GM19328 (cell line): Measurements from ENCODE around the gene PSMC6.

ENCODE experiments used
- ATAC-seq: cut with Tn5 transposase; IDR thresholded peaks from one replicate; pipeline ENCODE4 v1.9.1; 2021; ENCODE audit warnings: mild to moderate bottlenecking, moderate library complexity; ENCODE audit not compliant: unreplicated experiment

PSMC6 gene

GRCh38 chr14:52706724-52707706 lies at the start of gene PSMC6:
Gene PSMC6, plus strand, starts transcription at chr14:52707200. Its CDS starts 20 bp downstream, at chr14:52707220.
- ATAC-seq = peak; percentile 96

DNA sequence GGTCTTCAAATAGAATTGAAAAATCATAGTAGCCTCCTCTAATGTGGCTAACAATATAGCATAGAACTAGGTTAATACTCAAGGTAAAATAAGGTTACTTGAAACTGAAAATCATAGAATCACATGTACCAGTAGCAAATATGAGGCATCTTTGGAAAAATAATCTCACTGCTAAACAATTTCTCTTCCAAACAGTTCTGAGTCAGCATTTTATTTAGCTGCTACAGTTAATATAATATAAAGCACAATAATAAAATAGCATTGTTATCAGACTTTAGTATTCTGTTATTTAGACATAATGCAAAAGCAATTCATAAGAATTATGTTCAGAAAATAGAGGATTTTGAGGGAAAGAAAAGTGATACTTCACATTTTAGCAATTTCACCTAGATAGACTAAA lies 46.7 kb upstream of the PSMC6 start:
- ATAC-seq = no peak

GRCh38 chr14:52660832-52661231 lies 46.2 kb upstream of the PSMC6 start:
- no peak for ATAC-seq

DNA sequence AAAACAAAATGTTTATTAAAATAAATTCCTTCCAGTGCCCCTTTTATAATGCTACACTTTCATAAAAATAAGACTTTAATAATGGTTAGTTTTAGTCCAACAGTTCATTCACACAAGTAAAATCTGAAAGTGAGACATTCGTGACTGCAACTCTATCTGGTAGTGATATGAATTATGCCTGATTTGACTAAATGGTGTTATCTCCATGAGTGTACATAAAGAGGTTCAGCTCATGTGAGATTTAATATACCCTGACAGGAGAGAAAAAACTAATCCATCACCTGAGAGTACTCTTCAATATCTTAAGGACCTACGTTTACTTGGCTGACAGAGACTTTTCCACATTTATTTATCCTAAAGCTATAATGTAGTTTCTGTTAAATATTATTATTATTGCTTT lies 45.7 kb upstream of the PSMC6 start:
- ATAC-seq = no peak

DNA sequence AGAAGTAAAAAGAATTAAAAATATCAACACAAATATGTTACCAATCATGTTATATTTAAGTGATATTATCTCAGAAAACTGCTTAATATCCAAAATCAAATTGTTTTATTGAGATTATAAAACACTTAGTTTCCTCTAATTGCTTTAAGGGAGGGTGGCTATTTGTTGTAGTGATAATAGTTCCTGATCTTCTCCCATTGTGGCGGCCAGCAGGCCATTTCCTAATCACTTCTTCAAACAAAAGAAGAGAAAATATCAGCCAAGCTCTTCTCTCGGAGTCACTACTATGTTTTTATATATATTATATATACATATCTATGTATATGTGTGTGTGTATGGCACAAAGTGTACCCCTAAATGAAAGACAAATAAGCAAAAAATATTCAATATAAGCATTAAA lies 43.1 kb upstream of the PSMC6 start:
- no peak for ATAC-seq

DNA sequence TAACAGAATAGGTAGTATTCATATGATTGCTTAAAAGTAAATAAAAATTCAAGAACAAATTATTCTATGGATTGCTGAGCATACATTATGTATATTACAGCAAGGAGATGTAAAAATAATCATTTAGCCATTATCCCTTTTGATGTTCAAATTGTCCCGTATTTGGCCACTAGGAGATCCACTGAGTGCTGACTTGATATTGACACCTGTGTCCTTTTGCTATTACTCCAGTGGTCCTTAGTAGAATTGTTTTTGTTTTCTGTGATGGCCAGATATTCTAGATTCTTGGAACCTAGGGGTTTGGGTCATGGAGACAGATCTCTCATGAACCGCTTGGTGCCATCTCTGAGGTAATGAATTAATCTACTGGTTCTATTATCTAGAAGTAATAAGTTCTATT lies 28.4 kb upstream of the PSMC6 start:
- no peak for ATAC-seq

DNA sequence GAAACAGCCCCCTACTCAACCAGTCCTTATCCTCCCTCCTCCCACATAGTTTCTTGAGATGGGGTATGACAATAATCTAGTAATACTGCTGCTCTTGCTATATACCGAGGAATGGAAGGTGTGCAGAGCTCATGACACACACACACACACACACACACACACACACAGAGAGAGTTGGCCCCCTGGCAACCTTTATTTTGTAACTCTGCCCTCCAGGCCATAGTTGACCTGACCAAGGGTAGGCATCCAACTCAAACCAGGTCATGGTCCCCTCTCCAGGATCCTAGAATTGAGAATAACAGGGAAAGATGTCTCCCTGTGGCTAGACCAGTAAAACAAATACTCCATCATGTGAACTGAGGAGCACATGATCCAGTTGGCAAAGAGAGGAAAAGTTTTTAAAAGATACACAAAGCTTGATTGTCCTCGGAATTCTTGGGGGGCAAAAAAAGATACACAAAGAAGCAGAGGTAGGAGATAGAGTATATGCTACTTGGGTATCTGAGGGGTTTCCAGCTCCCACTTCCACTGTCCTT lies 22.9 kb upstream of the PSMC6 start:
- no peak for ATAC-seq

- no peak for ATAC-seq
Observed at GRCh38 chr14:52686176-52686575, 20.8 kb upstream of the PSMC6 start.

- ATAC-seq = no peak
Observed at GRCh38 chr14:52690983-52691760, 15.8 kb upstream of the PSMC6 start.

DNA sequence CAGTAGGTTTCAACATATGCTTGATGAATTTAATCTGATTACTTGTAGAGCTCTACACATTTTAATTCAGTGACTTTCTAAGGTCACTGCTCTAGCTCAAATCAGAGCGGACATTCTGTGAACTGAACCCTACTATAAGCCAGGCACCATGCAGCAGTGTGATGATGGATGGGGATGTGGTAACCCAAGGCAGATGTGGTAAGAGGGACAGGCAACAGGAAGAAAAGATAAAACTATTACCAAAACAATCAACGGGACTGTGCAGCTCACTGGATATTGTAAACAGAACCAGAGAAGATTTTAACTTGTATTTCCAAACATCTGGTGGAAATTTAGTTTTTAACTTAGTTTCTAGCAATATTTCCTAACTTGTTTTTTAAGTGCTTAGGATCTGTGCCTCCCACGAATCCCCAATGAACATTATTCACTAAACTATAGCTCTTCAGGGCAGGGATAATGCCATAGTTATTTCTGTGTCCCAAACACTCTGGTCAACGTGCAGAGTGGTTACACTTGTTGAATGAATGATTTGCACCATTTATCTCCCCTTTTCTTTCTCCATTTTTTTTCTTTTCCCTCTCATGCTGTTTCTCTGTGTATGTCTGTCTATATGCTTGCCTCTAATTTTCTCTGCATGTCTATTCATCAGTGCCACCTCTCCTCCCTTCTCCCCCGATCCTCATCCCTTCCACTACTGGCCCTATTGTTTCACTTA lies 14.6 kb upstream of the PSMC6 start:
- ATAC-seq = no peak

DNA sequence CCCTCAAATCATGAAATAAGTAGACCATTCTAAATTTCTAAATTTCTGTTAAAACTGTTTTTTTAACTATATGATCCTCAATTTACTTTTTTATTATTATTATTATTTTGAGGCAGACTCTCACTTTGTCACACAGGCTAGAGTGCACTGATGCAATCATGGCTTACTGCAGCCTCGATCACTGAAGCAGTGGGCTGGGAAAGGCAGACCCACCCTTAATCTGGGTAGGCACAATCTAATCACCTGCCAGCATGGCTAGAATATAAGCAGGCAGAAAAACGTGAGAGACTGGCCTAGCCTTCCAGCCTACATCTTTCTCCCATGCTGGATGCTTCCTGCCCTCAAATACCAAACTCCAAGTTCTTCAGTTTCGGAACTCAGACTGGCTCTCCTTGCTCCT lies 14.0 kb upstream of the PSMC6 start:
- no peak for ATAC-seq

DNA sequence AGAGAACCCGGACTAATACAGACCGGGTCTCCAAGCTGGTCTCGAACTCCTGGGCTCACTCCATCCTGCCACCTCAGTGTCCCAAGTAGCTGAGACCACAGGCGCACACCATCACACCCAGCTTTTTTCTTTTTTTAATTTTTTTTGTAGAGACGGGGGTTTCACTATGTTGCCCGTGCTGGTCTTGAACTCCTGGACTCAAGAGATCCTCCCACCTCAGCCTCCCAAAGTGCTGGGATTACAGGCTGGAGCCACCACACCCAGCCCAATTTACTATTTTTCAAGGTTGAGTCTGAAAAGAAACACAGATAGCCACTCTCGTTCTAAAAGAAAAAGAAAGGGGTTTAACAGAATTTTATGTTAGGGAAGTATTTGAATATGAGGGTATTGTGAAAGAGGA lies 13.5 kb upstream of the PSMC6 start:
- no peak for ATAC-seq

DNA sequence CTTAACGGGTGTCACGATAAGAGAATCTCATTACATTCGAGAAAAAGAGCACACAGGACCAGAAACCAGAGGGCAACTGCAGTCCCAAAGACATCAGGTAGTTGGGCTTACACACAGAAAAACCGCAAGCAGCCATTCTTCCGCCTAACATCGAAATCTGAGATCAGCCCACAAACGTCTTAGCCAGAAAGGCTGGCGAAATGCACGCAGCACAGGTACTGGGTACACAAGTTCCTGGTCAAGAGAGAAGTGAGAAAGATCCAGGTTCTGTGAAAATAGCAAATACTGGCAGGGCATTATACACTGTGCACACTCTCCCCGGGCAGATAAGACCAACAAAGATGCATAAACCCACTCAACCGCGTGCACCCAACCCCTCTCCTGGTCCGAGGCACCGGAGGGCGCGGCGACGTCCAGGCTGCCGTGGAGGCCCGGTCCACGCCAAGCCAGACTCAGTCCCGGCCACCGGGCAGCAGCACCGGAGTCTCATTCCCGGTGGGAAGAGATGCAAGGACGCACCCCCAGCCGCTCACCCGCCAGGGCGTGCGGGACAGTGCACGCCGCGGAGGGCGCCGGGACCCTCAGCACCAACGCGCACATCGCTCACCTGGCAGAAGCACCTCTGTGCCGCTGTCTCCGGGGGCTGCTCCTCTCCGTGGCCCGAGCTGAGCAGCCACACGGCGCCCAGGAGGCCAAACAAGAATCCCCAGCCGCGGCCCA lies 12.1 kb upstream of the PSMC6 start:
- peak; percentile 52 for ATAC-seq

DNA sequence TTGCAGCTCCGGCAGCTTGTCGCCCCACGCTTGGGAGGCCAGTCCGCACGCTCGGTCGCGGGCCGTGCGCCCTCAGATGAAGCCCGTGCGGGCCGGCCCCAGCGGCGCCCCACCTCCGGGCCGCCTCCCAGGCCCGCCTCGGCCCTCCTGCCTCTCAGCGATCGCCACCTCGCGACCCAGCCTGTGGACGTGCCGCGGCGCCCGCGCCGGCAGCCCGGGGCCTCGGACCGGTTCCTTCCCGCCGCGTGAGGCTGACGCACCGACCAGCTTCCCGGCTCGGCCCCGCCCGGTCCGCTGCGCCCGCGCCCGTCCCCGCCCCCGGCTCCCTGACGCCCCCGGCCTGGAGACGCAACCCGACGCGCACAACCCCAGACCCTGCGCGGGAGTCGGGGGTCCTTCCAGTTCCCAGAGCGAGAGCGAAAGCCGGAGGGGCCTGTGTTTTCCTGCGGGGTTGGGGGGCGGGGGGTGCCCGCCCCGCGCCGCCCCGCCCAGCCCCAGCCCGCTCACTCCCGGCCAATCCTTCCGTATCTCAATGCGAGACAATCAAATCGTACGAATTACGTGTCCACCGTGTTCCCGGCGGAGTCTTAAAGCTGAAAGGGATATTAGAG lies 11.4 kb upstream of the PSMC6 start, which contains the start of gene ERO1A:
ERO1A (minus strand) TSS at position 78 of the 611 bp plus-strand sequence; CDS start at position 1, 77 bp downstream.
- ATAC-seq = peak; percentile 59

- no peak for ATAC-seq
Observed at GRCh38 chr14:52700701-52701172, 6.3 kb upstream of the PSMC6 start.

GRCh38 chr14:52701223-52701622 lies 5.8 kb upstream of the PSMC6 start:
- no peak for ATAC-seq

GRCh38 chr14:52703225-52703624 lies 3.8 kb upstream of the PSMC6 start:
- ATAC-seq = no peak

GRCh38 chr14:52703664-52704063 lies 3.3 kb upstream of the PSMC6 start:
- no peak for ATAC-seq

DNA sequence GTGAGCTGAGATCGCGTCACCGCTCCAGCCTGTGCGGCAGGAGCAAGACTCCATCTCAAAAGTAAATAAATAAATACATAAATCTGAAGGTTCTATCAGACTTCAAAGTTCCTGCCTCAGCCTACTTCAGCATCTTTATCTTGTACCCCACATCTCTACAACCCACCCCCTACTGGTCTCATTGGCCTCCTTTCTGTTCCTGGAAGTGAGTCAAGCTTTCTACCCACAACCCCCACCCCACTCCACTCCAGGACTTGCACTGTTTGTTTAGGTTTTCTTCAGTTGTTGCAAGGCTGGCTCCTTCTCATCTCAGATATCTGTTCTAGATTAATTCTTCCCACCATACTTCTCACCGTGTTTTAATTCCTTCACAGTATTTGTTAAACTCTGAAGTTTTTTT lies 714 bp upstream of the PSMC6 start:
- ATAC-seq = no peak

DNA sequence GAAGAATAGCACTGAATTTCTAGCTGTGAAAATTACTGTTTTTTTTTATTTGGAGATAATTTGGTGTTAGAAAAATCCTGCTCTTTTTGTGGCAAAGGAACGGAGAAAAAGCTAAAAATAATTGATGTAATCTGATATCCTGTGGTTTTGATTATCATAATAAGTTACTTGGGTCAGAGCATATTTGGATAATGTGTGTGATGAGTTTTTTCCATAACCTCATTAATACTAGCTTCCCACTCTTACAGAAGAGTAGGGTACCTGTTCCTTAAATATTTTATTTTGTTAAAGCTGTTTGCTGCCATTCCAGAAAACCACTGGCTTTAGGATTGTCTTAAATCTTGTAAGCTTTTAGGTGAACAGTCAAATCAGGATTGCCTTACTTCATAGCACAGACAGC lies 4.7 kb downstream of the PSMC6 start:
- ATAC-seq = no peak
